GM04504 (cell line): ENCODE measurements around the gene EIF5B.

ENCODE experiments used
- DNase-seq: peaks from one replicate; pipeline ENCODE4 v3.0.0-alpha.2; 2012; ENCODE audit warnings: low read depth

Gene EIF5B

DNA sequence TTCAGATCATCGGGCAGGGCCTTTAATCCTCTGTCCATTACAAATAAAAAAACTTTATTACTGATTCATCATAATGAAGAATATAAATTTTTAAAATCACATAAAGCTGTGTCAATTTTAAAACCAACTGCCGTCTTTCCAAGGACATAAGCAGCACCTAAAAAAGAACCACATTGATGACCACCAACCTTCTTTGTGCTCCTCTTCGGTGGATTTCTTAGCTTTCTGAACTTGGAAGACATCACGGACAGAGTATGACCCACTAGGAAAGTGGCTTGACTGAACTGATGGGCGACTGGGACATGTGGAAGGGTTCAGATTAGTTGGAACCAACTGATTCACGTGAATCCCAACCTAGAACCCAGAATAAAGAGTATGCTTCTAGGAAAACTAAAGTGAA lies 68.9 kb downstream of the EIF5B start:
- DNase-seq, result no peak

DNA sequence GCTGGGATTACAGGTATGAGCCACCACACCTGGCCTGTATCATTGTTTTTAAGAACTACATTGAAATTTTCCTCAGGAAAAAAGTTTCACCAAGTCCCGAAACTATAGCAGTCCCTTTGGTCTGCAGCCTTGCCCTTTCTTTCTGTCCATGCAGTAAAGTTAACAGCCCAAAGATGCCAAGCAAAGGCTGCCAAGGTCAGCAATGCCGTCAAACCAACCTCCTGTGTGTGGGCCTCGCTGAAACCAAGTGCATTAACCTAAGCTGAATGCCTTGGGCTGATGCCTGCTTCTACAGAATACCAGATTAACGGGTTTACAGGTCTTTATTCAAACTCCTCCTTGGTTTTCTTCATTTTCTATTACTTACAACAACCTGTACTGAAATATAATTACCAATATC lies 73.1 kb downstream of the EIF5B start:
- no peak for DNase-seq

DNA sequence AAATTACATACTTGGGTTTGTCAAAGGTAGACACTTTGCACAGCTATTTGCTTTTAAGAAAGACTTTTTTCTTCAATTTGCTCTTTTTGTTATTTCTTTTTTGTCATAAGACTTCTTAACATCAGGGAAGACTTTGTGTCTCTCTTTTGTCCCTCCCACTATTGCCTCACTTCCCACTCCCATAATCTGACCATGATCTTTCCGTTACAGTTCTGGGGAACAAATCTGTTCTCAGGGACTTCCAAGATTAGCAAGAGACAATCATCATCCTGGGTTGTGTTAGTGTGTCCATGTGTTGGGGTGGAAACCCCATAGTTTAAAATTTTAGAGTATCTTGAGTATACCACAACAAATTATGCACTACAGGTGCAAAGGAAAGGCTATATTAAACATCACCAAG lies 77.4 kb downstream of the EIF5B start:
- no peak for DNase-seq

DNA sequence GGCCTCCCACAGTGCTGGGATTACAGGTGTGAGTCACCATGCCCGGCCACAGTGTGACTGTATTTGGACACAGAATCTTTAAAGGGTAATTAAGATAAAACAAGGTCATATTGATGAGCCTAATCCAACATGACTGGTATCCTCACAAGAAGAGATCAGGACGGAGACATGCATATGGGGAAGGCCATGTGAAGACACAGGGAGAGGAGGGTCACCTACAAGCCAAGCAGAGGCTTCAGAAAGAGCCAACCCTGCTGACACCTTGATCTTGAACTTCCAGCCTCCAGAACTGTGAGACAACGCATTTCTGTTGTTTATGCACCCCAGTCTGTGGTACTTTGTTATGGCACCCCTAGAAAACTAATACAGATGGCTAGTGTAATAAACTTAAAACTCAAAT lies 80.2 kb downstream of the EIF5B start:
- DNase-seq, result no peak

DNA sequence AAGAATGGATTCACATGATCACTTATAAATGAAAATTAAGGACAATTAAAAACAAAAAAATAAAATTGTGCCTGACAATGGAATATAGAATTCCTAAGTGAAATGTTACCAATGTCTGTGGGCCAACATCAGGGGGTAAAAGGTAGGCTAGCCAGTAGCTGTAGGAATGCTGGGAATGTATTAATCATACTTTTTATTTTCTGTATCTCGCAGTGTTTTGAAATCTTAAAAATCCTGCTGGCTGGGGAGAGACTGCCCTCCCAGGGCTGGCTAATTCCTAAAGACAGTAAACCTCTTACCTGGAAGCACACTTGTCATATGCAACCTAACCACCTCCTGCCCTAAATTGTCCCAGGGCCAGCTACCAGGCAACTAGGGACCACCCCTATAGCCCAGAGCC lies 82.8 kb downstream of the EIF5B start:
- no peak for DNase-seq

DNA sequence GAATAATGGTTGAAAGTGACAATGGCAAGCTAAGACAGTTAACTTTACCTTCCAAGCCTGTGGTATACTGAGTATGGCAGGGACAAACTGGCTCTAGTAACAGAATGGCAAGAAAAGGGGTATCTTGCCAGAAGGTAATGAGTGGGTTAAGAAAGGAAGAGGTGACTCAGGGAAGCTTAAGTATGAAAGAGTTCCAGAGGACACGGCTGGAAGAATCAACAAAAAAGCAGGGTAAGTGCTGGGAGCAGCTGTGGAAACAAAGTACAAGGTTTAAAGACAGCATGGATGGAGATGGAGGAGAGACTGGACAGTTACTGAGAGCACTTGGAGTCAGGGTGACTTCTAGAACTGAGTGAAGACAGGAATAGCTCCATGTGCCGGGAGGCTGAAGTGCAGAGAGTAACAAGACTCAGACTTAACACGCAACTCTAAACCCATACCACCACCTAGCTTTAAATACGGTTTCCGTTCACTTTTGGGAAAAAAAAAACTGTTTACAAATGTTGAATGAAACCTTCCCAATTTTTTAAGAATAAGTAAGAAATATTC lies 83.6 kb downstream of the EIF5B start:
- no peak for DNase-seq

DNA sequence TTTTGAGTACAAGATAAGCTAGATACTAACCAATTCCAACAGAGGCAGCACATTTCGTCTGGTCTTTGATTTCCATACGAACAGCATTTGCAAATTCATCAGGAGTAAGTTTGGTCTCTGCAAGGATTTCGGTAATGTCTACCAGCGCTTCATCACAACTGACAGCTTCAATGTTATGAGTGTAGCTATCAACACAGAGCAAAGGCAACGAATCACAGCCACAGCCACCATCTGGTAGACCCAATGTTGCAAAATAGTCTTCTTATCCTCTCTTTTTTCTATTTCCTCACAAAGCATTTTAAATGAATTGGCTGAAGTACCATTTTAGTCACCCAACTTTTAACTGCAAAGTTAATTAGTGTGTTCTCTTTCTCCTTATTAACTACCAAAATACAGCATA lies 84.3 kb downstream of the EIF5B start:
- DNase-seq, result no peak

DNA sequence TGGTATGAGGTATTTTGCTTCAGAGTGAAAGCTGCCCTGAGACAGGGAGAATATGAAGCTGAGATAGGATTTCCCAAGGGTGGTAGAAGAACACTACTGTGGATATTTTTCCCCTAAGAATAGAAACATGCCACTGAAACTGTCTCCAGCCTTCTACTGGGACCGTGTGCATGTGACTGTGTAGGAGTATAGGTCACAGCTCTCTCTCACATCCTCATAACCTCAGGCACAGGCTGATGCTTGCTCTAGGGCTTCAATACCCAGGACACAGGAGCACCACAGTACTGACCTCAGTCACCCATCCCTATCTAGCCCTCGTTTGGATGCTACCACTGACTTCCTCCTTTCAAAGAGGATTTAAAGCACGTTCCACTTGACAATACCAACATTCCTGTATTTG lies 85.4 kb downstream of the EIF5B start:
- no peak for DNase-seq

DNA sequence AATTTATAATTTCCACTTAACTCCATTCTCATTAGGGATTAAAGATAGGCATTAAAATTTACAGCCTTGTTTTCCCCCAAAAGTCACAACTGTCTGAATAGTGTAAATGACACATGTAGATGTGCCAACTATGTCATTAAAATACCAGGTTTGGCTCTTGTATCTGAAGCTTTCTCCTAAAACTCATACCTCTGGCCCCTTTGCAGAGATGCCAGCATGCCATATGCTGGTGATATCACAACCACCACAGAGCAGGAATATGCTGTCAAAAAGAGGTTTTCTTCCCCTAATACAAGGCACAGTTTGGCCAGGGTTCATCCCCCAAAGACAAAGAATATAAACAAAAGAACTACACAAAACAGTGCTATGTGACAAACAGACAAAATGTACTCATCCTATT lies 87.2 kb downstream of the EIF5B start:
- DNase-seq, result no peak

DNA sequence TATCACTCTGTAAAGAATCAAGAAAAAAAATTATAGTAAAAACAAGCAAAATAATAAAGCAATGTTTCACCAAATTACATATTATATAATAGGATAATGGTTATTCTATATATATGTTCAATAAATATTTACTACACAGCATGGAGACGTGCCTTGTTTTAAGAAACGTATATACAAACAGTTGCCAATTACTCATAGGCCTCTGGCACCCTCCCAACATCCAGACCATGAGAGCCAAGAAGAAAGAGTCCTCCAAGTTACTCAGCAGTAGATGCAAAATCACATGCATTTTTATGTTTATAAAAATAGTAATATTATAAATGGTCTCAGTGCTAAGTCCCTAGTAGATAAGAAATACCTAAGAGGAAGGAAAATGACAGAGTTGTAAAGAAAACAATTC lies 87.8 kb downstream of the EIF5B start:
- no peak for DNase-seq

DNA sequence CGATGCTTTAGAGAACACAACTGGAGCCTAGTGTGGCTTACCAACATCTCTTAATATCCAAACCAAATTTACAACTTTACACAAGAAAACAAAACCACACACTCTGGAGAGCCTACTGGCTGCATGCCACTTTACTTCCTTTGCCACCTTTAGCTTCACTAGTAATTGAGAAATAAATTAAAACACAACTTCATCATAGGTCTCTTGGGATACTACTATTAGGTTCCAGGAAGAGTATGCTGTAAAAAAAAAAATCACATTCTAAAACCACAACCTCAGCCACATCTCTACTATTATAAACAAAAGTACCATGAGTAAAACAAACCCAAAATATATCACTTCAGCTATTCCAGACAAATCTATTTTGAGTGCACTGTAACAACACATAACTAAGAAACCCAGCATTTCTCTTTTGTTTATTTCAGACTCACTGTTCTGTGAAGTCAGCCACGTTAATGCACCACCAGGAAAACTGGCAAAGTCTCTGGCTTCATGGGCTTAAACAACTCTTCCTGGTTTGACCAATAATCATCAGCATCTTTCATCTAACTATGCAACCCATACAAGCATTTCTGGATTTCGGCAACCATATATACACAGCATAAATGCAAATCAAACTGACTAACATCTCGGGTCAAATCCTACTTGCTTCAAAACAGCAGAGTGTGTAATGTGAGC lies 93.6 kb downstream of the EIF5B start:
- DNase-seq, result peak; percentile 8

DNA sequence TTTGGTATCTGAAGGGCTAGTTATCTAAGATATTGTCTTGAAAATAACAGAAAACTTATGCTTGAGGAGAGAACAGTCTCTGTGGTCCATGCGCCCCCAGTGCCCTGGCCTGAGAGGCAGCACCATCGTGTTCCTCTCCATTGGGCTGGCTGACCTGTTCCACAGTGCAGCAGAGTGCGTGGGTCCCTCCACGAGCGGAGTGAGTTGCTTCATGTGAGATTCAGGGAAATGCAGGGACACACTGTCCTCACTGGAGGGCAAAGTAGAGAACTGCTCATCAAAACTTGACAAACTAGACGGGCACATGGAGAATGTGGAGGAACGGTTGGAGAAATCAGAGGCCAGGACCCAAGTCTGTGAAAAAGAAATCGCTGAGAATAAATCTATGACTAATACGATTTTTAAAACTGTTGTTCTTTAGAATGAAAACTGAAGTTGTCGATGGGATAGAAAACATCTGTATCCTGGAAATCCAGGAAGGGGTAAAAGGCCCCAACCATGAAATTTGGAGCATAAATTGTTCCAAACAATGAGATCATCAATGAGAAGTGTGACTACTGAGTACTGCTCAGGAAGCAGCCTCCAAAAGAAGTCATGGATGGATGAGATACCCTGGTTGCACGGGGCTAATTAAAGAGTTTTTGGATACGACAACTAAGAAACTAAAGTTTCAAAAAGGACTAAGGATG lies 94.5 kb downstream of the EIF5B start:
- no peak for DNase-seq

DNA sequence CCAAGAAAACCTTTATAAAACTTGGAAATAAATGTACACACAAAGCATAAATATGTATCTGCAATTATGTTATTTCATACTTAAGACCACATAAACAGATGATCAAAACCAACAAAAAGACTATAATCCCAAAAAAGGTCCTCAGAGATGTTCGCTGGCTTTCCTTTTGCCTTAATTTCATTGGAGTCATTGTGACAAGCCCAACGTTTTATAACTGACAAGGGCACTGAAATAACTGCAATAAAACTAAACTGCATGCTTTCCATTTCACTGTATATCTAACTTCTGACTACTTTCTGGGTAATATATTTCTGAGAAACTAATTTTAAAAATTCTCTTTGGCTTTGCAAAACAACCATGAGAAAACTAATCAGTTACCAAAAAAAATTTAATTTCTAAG lies 96.2 kb downstream of the EIF5B start:
- DNase-seq, result no peak

DNA sequence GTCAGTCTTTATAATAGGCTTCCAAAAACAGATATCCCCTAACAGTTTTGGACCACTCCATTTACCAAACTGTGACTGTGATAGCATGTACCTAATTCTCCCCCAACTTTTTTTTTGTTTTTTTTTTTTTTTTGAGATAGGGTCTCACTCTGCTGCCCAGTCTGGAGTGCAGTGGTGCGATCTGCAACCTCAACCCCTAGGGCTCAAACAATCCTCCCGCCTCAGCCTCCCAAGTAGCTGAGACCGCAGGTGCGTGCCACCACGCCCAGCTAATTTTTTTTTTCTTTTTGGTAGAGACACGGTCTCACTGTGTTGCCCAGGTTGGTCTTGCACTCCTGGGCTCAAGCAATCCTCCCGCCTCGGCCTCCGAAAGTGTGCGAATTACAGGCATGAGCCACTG lies 99.7 kb downstream of the EIF5B start:
- no peak for DNase-seq

DNA sequence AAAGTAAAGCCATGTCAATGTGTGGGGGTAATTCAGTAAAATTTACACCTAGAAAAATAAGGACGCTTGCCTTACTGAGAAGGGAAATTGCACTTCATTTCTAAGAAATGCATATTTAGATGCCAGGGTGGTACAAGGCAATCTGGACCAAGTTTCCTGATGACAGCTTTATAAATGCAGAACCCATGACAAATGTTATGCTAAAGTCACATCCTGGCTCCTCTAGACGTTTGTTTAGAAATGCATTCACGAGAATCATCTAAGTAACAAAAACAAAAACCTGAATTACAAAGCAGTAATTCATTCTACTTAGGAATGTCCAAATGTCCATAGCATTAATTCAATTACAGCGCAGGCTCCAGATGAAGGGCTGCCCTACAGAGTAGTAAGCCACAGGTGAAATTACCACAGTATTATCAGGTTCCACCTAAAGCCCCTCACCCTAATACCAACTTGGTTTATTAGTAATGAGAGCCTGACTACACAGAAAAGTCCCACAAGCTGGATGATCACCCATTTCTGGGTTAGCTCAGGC lies 102.8 kb downstream of the EIF5B start:
- DNase-seq, result no peak

DNA sequence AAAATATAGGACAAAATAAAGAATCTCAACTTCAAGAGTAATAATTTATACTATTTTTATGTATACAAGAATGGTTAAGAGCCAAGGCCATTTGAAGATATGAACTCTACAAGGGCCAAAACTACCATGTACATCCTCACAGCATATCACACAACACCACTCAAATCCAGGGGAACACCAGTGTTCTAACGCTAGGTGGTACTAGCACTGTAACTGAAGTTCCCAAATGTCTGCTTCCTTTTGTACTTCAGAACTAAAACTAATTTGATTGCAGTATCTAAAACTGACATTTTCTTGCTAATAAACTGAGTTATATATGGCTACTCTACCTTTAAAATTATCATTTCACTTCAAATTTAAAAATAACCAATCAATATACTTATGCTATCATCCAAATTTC lies 105.6 kb downstream of the EIF5B start:
- no peak for DNase-seq

DNA sequence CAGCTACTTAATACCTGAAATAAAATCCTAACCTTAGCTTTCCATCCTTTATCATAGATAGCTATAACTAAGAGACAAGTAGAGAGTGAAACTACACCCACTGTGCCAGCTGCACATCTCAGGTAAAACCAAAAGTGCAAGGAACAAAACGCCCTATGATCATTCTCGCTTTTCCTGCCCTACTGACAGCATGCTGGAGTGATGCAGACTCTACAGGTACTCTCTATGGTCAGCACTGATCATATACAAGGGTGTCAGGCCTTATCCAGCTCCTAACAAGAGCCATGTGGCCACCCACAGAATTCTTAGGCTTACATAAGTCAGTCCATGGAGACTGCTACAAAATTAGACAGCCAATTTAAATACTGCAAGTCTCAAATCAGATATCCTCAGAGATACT lies 107.0 kb downstream of the EIF5B start:
- no peak for DNase-seq

DNA sequence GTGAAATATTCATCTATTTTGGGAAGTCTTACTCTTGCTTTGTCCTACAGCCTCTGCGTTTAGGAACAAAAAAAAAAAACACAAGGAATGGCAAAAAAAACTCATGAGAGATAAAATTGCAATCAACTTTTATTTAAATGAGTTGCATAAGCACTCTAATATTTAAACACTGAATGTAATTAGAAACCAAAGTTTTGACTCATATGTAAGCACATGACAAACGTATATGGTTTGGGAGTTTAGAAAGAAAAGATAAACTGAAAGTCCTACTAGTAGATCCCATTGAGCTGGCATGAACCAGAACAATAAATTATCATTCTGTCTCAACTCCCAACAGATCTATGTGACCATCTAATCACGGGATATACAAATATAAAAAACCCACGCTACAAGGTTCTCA lies 107.9 kb downstream of the EIF5B start:
- no peak for DNase-seq

DNA sequence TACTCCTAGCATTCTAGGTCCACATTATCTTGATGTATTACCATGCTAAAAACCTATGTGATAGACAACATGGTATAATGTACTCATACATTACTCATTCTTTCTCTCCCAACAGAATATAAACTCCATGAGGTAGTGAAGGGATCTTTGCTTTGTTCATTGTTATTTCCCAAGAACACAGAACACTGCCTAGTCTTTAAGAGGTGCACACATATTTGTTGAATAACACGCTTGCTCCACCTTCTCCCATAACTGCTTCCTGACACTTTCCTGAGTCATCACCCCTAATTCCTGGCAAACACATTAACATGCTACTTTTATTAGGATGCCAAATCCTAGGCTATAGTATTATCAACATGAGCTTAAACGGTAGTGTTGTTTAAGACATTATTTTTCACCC lies 111.4 kb downstream of the EIF5B start:
- no peak for DNase-seq

DNA sequence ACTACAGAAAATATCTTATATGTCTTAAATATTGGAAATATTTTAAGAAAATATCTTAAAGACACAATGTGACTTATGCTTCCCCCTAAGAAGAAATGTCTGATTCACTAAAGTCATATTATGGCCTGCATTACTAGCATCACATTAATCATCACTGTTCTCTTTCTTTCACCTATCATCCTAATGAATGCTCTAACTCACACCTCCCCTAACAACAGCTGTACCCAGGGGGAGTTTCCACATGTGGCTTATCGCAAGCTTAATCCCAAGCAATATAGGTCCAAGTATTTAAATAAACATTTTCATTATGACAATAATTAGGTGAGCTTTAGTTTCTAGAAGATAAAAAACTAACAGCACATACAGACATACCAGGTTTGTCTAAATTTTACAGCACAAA lies 113.0 kb downstream of the EIF5B start:
- DNase-seq, result no peak
